ENCODE data around the gene NUP205.

- TF ChIP-seq CTCF (IDR thresholded peaks at IDR 0.05) (peak; percentile 65 to 79 (median 72)), POLR2A (IDR thresholded peaks at IDR 0.05) (no peak)
These were observed 115.0 kb downstream of the NUP205 start for GRCh38 chr7:135672560-135673359.

Data from uterus (tissue), 2 donors.